Measurements from ENCODE around the gene SCN5A.

DNA sequence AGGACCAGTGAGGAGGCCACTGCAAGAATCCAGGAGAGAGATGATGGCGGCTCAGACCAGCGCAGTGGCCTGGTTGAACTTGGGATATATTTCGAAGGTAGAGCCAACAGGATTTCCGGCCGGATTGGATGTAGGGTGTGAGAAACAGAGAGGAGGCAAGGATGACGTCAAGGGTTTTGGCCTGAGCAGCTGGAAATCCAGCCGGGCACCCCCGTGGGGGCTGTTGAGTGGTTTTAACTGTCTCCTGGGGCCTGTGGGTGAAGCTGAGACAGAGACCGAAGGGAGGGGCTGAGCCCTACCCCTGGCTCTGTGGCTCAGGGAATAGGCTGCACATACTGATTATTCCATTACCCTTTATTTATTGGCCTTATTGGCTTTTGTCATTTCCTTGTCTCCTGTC lies 107.7 kb downstream of the SCN5A start:
- no peak for TF ChIP-seq EZH2phosphoT487 (IDR thresholded peaks at IDR 0.05; ENCODE audit: insufficient read depth, low read depth)
- TF ChIP-seq EZH2 (IDR thresholded peaks at IDR 0.05; ENCODE audit: insufficient read depth, poor library complexity, severe bottlenecking), result no peak

Data from GM23248 (cell line).